NCI-H345 treated with DMSO at 0.1 percent for 48 hours (cell line): Measurements from ENCODE around the gene FLAD1.

ENCODE experiments used
- DNase-seq: peaks from one replicate; lab custom pipeline; 2025; ENCODE audit not compliant: unreplicated experiment; lab: John Stamatoyannopoulos, UW

Gene FLAD1

DNA sequence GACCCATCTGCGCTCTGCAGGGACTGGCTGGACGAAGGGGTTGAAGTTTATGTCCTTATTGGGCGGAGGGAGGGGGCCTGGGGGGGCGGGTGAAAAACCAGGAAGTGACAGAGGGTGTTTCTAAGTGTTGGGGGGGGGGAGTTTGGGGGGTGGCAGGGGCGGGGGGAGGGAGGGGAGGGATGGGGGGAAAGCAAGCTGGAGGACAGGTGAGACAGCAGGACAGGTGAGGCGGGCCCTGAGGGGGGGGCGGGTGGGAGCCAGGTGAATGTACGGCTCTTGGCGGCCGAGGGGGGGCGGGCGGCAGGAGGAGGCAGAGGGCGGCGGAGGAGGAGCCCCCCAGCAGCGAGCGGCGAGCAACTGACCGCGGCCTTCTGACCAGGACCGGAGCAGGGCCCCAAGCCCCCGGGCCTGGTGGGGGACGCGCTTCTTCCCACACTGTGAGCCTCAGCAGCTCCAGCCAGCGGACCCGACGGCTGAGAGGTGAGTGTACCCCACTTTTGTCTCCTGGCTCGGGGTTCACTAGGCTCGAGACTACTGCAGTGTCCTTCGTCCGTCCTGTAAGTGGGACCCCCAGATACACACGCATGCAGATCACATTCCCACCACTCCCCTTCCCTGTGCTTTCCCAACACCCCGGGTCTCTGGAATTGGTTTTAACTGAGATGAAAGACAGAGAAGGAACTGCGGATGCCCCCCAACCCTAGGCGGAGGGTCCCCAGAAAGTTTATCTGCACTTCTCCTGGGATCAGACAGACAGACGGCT lies 19.5 kb downstream of the FLAD1 start, which contains the start of gene ZBTB7B:
Gene ZBTB7B, plus strand, starts transcription at position 339 of the 763 bp plus-strand sequence. CDS start 11,859 bp downstream, outside the sequence.
- no peak for DNase-seq

GRCh38 chr1:155003227-155003765 lies 20.2 kb downstream of the FLAD1 start:
- DNase-seq = no peak

DNA sequence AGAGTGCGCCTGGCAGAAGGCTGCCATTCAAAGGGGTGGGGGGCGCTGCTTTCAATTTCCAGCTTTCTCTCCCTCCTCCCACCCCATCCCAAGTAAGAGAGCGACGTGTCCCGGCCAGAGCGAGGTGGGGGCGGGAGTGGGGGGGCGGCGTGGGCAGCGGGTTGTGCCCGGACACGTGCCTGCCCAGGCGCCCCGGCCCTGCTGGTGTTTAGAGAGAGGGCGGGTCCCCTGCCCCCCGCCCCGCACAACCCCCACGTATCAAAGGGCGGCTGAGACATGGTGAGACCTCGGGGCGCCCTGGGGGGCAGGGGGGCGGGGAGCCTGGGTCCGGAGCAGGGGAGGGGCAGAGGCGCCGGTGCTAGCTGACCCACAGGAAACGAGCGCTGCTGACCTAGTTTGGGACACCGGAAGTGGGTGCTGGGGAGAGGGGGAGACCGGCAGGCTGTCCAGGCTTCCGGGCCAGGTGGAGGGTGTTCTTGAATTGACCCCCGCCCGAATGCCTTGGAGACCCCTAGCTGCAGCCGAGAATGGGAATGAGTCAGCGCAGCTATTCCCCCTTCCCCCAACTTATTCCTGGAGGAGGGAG lies 20.7 kb downstream of the FLAD1 start:
- DNase-seq = no peak

DNA sequence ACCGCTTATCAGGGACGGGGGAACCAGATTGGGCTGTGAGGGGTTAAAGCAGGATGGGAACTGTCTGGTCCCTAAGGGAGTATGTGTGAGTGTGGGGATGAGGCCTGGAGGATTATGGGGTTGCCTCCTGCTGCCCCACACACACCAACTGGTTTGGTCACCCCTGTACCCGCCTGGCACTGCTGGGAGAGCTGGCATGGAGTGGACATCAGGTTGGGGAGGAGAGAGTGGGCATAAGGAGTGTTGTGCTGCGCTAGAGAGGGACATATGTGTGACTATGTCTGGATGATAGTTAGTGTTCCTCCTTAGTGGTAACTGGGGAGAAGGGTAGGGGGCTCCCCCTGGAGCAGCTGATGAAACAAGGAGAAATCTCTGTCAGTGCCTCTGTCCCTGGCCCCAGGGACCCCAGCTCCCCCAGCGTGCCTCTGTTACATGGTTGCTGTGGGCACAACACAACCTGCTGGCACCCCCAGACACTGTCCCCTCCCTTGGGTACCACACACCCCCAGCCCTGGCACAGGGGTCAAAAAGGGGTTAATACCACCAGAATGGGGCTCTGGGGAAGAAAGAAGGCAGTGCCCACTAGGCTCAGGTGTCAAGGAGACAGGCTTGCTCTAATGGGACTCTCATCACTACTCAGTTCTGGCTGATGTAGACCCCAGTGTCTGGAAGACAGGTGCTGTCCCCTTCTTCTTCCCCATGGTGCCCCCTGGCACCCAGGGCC lies 21.4 kb downstream of the FLAD1 start:
- no peak for DNase-seq

- no peak for DNase-seq
These were observed 22.2 kb downstream of the FLAD1 start for GRCh38 chr1:155005076-155006011.

GRCh38 chr1:155006601-155007101 lies 23.5 kb downstream of the FLAD1 start:
- no peak for DNase-seq

- no peak for DNase-seq
These were observed 24.2 kb downstream of the FLAD1 start for GRCh38 chr1:155007251-155007828.

DNA sequence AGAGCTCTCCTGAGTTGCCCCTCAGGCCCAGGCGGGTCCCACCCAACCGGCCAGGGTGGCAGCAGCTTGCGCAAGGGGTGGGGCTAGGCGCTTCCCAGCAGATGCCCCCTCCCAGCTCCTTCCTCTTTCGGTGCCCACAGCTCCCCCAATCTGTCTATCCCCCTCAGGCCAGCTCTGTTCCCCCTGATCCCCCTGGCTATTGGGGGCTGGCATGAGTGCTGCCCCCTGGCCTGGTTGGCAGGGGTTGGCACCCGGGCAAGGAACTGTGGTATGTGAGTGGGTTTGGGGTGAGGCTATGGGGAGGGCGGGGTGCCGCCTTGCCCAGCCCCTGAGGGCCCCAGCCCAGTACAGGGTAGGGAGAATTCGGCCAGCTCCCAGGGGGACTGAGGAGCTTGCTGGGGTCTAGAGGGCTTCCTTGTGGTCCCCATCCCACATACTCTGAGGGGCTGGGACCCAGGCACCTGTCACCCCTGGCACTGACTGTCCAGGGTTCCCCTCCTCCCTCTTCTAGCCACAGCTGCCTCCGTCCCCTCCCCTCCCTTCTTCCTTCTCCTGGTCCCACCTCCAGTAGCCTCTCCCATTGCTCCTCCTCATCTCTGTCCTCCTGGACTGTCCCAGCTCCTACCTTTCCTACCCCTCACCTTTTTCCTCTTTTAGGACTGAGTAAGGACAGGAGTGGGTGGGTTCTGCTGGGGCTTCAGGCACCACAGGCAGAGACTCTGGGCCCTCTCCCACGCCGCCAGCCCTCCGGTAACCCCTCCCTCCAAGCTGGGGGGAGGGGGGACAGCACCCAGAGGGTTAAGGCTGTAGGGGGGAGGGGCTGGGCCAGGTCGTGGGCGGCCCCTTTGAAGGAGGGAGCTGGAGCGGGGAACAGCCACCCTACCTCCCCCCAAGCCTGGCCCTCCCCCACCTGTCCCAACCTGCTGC lies 25.1 kb downstream of the FLAD1 start:
- DNase-seq = no peak

DNA sequence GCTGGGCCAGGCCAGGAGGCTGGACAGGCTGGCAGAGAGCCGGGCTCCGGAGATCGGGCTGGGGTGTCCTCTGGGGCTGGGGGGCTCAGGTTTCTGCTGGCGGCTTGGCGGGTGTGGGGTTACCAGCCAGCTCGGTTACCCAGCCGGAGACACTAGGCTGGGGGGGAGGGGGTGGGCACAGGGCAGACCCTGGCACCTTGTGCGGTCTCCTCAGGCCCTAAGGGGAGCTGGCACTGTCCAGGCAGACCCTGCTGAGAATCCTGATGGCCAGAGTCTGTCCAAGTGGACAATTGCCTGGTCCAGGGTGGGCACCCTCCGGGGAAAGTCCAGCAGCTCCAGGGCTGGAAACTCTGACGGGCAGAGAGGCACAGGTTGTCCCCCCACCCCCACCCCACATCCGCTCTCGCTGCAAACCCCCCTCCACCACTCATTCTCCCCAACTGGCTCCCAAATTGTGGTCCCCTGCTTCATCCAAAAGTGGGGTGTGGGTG lies 26.1 kb downstream of the FLAD1 start:
- no peak for DNase-seq

GRCh38 chr1:155009742-155010141 lies 26.6 kb downstream of the FLAD1 start:
- DNase-seq = no peak

DNA sequence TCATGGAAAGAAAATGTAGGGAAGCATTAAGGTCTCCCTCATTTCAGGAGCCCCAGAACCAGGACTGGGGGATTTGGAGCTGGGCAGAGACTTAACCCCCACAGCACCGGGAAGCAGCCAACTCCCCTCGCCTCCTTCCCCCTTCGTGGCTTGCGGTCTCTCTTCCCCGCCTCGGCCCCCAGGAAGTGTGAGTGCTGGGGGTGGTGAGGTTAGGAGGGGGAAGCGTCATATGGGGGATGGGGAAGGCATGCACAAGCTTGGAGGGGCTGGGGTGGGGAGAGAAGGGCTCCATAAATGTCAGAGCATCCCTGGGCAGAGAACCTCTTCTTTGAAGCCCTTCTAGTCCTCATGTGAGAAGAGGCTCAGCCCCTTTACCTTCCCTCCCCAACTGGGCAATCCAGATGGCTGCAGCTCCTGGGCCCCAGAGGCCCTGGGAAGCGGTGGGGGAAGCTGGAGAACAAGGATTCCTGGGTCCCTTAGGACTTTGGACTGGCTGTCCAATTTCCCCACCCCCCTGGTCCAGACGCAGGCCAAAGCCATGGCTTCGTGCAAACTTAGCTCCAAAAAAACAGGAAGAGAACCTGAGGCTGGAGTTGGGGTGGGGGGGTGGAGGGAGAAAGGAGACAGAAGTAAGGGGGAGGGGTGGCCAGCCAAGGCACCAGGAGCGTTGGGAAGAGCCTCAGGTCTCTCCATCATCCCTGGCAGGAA lies 27.2 kb downstream of the FLAD1 start:
- DNase-seq = no peak

DNA sequence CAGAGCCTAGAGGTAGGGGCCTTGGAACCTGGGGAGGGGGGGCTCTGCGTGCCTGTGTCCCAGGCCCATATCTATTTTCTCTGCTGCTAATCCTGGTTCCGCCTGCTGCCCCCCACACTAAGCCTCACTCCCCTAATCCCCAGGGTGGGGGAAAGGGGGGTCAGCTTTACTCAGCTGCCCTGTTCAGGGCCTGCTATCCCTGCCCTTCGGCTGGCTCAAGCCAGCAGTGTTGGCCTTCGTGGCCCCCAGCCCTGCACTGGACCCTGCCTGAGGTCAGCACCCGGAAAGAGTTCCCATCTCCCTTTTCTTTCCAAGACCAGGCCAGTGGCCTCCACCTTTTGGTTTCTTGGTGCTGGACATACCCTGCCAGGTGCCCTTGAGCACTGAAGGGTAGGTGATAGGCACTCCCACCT lies 27.9 kb downstream of the FLAD1 start:
- no peak for DNase-seq

DNA sequence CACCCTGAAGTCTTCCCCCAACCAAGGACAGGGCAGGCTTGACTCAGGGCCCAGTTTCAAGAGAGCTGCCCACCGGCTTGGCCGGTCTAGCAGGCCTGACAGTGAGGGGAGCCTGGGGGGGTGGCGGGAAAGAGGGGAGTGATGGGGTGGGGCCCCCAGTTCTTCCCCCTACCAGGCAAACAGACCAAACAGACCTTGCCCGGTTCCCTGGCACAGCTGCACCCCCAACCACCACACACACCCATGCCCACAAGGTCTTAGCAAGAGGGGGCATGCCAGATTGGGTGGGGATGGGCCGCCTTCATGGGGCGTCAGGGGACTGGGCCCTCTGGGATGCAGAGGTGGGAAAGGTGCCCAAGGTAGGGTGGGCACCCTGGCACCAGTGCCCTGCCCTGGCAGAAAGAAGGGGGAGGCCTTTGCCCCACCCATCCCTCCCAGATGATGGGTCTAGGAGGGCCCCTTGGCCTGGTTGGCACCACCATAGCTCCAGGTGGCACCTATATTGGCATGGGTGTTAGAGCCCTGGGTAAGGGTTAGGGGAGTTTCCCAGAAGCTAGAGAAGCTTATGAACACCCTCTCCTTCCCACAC lies 28.4 kb downstream of the FLAD1 start:
- no peak for DNase-seq

DNA sequence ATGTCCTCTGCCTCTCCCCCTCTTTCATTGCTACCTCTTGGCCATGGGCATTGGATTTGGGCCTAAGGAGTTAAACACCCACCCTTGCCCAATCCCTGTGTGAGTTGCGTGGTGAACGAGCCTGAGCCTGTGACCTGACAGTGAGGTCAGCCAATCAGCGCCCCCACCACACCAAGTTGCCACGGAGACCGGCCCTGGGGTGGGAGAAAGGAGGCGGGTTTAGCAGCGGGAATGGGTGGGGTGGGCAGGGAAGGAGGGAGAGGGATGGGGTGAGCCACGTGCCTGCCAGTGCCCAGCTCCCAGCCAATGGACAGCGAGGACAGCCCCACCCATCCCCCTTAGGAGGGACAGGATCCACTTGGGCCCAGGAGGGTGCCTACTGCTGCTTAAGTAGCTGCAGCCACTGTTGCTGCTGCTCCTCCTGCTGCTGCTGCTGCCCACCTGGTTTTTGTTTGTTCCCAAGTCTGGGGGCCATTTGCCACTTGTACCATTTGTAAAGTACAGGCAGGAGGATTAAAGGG lies 28.9 kb downstream of the FLAD1 start:
- peak; percentile 81 for DNase-seq

GRCh38 chr1:155012776-155013602 lies 29.8 kb downstream of the FLAD1 start:
- DNase-seq = no peak

DNA sequence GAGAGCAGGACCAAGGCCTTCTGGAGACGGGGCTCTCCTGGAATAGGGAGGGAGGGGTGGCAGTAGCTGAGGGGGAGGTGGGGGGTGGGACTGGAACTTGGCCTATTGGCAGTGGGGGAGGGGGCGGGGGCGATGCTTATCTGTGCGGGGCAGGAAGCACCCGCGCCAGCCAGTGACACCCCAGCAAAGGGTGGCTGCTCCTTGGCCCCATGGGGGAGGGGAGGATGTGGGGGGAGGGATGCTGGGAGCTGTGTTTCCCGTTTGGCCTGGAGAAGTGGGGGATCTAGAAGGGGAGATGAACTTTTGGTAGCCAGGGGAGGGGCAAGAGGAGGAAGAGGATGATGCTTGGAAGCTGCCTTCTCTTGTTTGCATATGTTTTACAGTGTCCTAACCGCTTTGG lies 30.5 kb downstream of the FLAD1 start:
- DNase-seq = no peak
